K562 (cell line): Measurements from ENCODE around the gene HBB. TPM values are rescaled to one million over a fixed set of nuclear protein-coding genes. Genes with fewer than 3 reads are reported as not detected.

ENCODE experiments used
- ATAC-seq: fragments of 200-7000 bp; cut with Tn5 transposase; 3 replicates; pipeline ENCODE4 v1.9.1; 2020; ENCODE audit warnings: moderate library complexity
- BruUV-seq: library from RNA; stranded (reverse); fragments of 400-500 nt; replicated peaks from 2 replicates; lab custom pipeline; 2021; lab: Mats Ljungman, UMichigan
- CTCF ChIA-PET: fragments of 300-600 bp; formaldehyde crosslinking; extraction: SDS; loops from one replicate; lab custom pipeline; 2021; ENCODE audit warnings: low intra/inter-chr PET ratio; lab: Yijun Ruan, JAX
- POLR2A ChIA-PET: fragments of 300-600, 350-650 bp; sonication (Branson Sonifier 250); formaldehyde crosslinking; extraction: SDS; loops from one replicate; lab custom pipeline; 2021; ENCODE audit warnings: antibody characterized with exemption, inconsistent platforms; lab: Yijun Ruan, JAX
- DNase-seq, 4 experiments: peaks; one replicate each; pipeline versions ENCODE4 v3.0.0 to v3.0.0-alpha.2; 2011 to 2018; ENCODE audit warnings: low spot score in 3 of 4, mixed read lengths in 3 of 4; ENCODE audit errors: extremely low read depth in 1 of 4
- FAIRE-seq: peaks from 2 replicates; lab custom pipeline; 2011; peaks lifted over from hg19 to GRCh38; lab: Jason Lieb, UNC
- H2AFZ ChIP-seq: 2 replicates; pipeline ENCODE4 v1.6.0; 2011; ENCODE audit warnings: low read depth, low read length, control low read depth, inconsistent platforms
- H3K27ac ChIP-seq: fragments of 200-600 bp; 3 replicates; pipeline ENCODE4 v1.8.0; 2011; ENCODE audit warnings: low read depth, mild to moderate bottlenecking, control low read depth, inconsistent platforms, low read length, moderate library complexity, mixed read lengths; ENCODE audit errors: extremely low read depth
- H3K27me3 ChIP-seq, 2 experiments: fragments of 300-600 bp in 1 of 2; 2 replicates in 1 of 2; 3 replicates in 1 of 2; pipeline versions ENCODE4 v1.6.0 to v1.8.0; 2011; ENCODE audit warnings: inconsistent platforms in 2 of 2, low read length in 2 of 2, mild to moderate bottlenecking in 1 of 2, mixed read lengths in 1 of 2, moderate library complexity in 1 of 2; ENCODE audit not compliant: control insufficient read depth in 2 of 2, insufficient read depth in 2 of 2
- H3K36me3 ChIP-seq: fragments of 300-600 bp; 3 replicates; pipeline ENCODE4 v1.8.0; 2011; ENCODE audit warnings: mild to moderate bottlenecking, low read length, inconsistent platforms; ENCODE audit not compliant: control insufficient read depth, insufficient read depth
- H3K4me1 ChIP-seq, 2 experiments: fragments of 200-600 bp in 1 of 2; replicated peaks in 1 of 2; 2 replicates in 1 of 2; 3 replicates in 1 of 2; pipeline versions ENCODE4 v1.5.1 to v1.8.0; 2011; ENCODE audit warnings: inconsistent platforms in 2 of 2, low read length in 2 of 2, mild to moderate bottlenecking in 1 of 2, mixed read lengths in 1 of 2, moderate library complexity in 1 of 2; ENCODE audit not compliant: control insufficient read depth in 2 of 2, insufficient read depth in 2 of 2
- H3K4me2 ChIP-seq: 2 replicates; pipeline ENCODE4 v1.6.1; 2011; ENCODE audit warnings: low read length, control low read depth, inconsistent platforms, mixed read lengths; ENCODE audit not compliant: insufficient read depth
- H3K4me3 ChIP-seq: fragments of 200-600 bp; sonication (generic), shearing (Covaris generic); 2 replicates; pipeline ENCODE4 v1.5.1; 2016; ENCODE audit warnings: control low read depth, inconsistent platforms
- H3K79me2 ChIP-seq: fragments of 200-600 bp; 3 replicates; pipeline ENCODE4 v1.8.0; 2011; ENCODE audit warnings: low read length, inconsistent platforms; ENCODE audit not compliant: control insufficient read depth, insufficient read depth
- H3K9ac ChIP-seq, 2 experiments: 2 replicates each; pipeline versions ENCODE4 v1.6.0 to v1.6.1; 2011; ENCODE audit warnings: low read depth in 2 of 2, low read length in 2 of 2, control low read depth in 1 of 2, inconsistent platforms in 1 of 2, mild to moderate bottlenecking in 1 of 2, mixed read lengths in 1 of 2; ENCODE audit not compliant: insufficient read depth in 1 of 2
- H3K9me1 ChIP-seq: one replicate; pipeline ENCODE4 v1.6.0; 2011; ENCODE audit warnings: inconsistent platforms, mild to moderate bottlenecking, low read length, moderate library complexity; ENCODE audit not compliant: control insufficient read depth, insufficient read depth
- H3K9me3 ChIP-seq: replicated peaks from 2 replicates; pipeline ENCODE4 v1.5.1; 2011; ENCODE audit warnings: low read depth, low read length, inconsistent platforms; ENCODE audit not compliant: control insufficient read depth, insufficient read depth
- H4K20me1 ChIP-seq: replicated peaks from 2 replicates; pipeline ENCODE4 v1.6.1; 2011; ENCODE audit warnings: low read length, inconsistent platforms, mixed read lengths; ENCODE audit not compliant: control insufficient read depth, insufficient read depth
- ARID2 ChIP-seq: fragments of 450-650 bp; IDR thresholded peaks from 2 replicates; pipeline ENCODE4 v1.6.1; 2017; ENCODE audit warnings: antibody characterized with exemption, mild to moderate bottlenecking
- CAMTA2 ChIP-seq: fragments of 250-450 bp; sonication (Bioruptor Pico); conservative IDR thresholded peaks from 2 replicates; pipeline ENCODE4 v1.5.1; 2022
- CREM ChIP-seq: IDR thresholded peaks from 2 replicates; pipeline ENCODE4 v1.6.1; 2014; ENCODE audit warnings: antibody characterized with exemption, low read depth
- FOSL1 ChIP-seq: fragments of 200-800 bp; sonication (Bioruptor generic); conservative IDR thresholded peaks from 2 replicates; pipeline ENCODE4 v1.6.1; 2016; ENCODE audit warnings: missing genetic modification characterization, missing compliant biosample characterization
- GTF2A2 ChIP-seq: IDR thresholded peaks from 2 replicates; pipeline ENCODE4 v1.6.1; 2016; ENCODE audit warnings: mild to moderate bottlenecking, missing genetic modification characterization, missing compliant biosample characterization
- KDM2B ChIP-seq: fragments of 250-450 bp; sonication (Bioruptor Pico); IDR thresholded peaks from 2 replicates; pipeline ENCODE4 v1.8.0; 2021; ENCODE audit warnings: mild to moderate bottlenecking, moderate library complexity
- MXI1 ChIP-seq: IDR thresholded peaks from 2 replicates; pipeline ENCODE4 v1.6.1; 2011; ENCODE audit warnings: low read depth, mild to moderate bottlenecking, improper control_type of control experiment, low read length
- POLR2AphosphoS2 ChIP-seq: IDR thresholded peaks from 2 replicates; pipeline ENCODE4 v1.6.1; 2012; ENCODE audit warnings: low read length, improper control_type of control experiment
- PTTG1 ChIP-seq: fragments of 450-650 bp; IDR thresholded peaks from 2 replicates; pipeline ENCODE4 v1.6.1; 2016; ENCODE audit warnings: low read depth, mild to moderate bottlenecking, missing genetic modification characterization, missing compliant biosample characterization
- RCOR1 ChIP-seq, 2 experiments: IDR thresholded peaks; 2 replicates each; pipeline ENCODE4 v1.6.1; 2012; ENCODE audit warnings: low read depth in 2 of 2, low read length in 2 of 2, borderline replicate concordance in 1 of 2, improper control_type of control experiment in 1 of 2
- SOX6 ChIP-seq: fragments of 450-650 bp; IDR thresholded peaks from 2 replicates; pipeline ENCODE4 v1.6.1; 2014; ENCODE audit warnings: mild to moderate bottlenecking
- SRF ChIP-seq, 2 experiments: fragments of 250-450, 450-650 bp in 1 of 2; sonication (Bioruptor Pico) in 1 of 2; sonication (generic) in 1 of 2; formaldehyde crosslinking; IDR thresholded peaks; 2 replicates each; pipeline versions ENCODE4 v1.5.0 to v1.5.1; 2020 to 2022; ENCODE audit warnings: mild to moderate bottlenecking in 1 of 2, missing genetic modification reagents in 1 of 2
- TRIM24 ChIP-seq, 2 experiments: fragments of 450-650 bp; IDR thresholded peaks; 2 replicates each; pipeline ENCODE4 v1.6.1; 2016
- ZFP30 ChIP-seq: fragments of 250-450 bp; sonication (Bioruptor Pico); IDR thresholded peaks from 2 replicates; pipeline ENCODE4 v1.8.0; 2022; ENCODE audit warnings: moderate library complexity, mild to moderate bottlenecking, inconsistent platforms, borderline replicate concordance
- ZNF197 ChIP-seq: fragments of 200-800 bp; sonication (Bioruptor generic); IDR thresholded peaks from 2 replicates; pipeline ENCODE4 v1.6.1; 2016; ENCODE audit warnings: low read depth, missing genetic modification characterization, missing compliant biosample characterization
- ZNF561 ChIP-seq: fragments of 450-650 bp; formaldehyde crosslinking; conservative IDR thresholded peaks from 2 replicates; pipeline ENCODE4 v1.4.0; 2020; ENCODE audit warnings: mild to moderate bottlenecking, moderate library complexity
- ZNF699 ChIP-seq: fragments of 250-450 bp; sonication (Bioruptor Pico); IDR thresholded peaks from 2 replicates; pipeline ENCODE4 v1.8.0; 2021; ENCODE audit warnings: mild to moderate bottlenecking, moderate library complexity; ENCODE audit not compliant: insufficient replicate concordance
- ZNF766 ChIP-seq: fragments of 200-800 bp; sonication (Bioruptor generic); conservative IDR thresholded peaks from 2 replicates; pipeline ENCODE4 v1.6.1; 2016; ENCODE audit warnings: missing genetic modification characterization, missing compliant biosample characterization
- WGBS: fragments of 100-300 bp; shearing (Covaris generic); methylation state at CpG from one replicate; pipeline ENCODE4 v1.1.6; 2016; ENCODE audit warnings: low coverage, mixed read lengths; ENCODE audit not compliant: insufficient coverage; ENCODE audit errors: missing lambda C conversion rate; 5-methylcytosine and 5-hydroxymethylcytosine counted together
- in situ Hi-C: fragments of 300-500 bp; cut with MboI; formaldehyde crosslinking; loops from 4 replicates; pipeline ENCODE4 v1.15.0; 2018; ENCODE audit warnings: inconsistent platforms, mixed read lengths
- intact Hi-C: fragments of 100-400 bp; cut with micrococcal nuclease; formaldehyde crosslinking; loops from 2 replicates; pipeline ENCODE4 v1.14.2; 2022
- polyA plus RNA-seq, 8 experiments: library from polyadenylated mRNA; depleted of rRNA in 4 of 8; stranded (reverse) in 5 of 8; unstranded in 3 of 8; fragments of >200 nt; fragmentation: Nextera tagmentation in 2 of 8; fragmentation: Illumina TruSeq in 1 of 8; extraction: Ambion mirVana in 2 of 8; extraction: Trizol in 1 of 8; gene quantifications; 2 replicates each; pipeline versions ENCODE4 v1.2.1 to v1.2.3, GENCODE V29; 2011 to 2014; ENCODE audit warnings: inconsistent platforms in 1 of 8, missing spikeins in 1 of 8
- total RNA-seq, 7 experiments: library from RNA; depleted of rRNA in 6 of 7; stranded (reverse); fragments of >200 nt in 6 of 7; fragmentation: Illumina TruSeq in 2 of 7; extraction: Trizol in 2 of 7; gene quantifications; 2 replicates each; pipeline versions ENCODE4 v1.2.1 to v1.2.3, GENCODE V29; 2011 to 2021; ENCODE audit warnings: low replicate concordance in 1 of 7
- TF ChIP-seq, protein P1 (sequence below), 2 experiments: fragments of 450-650 bp in 1 of 2; IDR thresholded peaks; 2 replicates each; pipeline ENCODE4 v1.6.1; 2011 to 2017; ENCODE audit warnings: low read depth in 2 of 2, antibody characterized with exemption in 1 of 2, borderline replicate concordance in 1 of 2, low read length in 1 of 2, mild to moderate bottlenecking in 1 of 2, mixed read lengths in 1 of 2; ENCODE audit not compliant: control insufficient read depth in 1 of 2
- TF ChIP-seq, protein P2 (sequence below): fragments of 450-650 bp; formaldehyde crosslinking; IDR thresholded peaks from 2 replicates; pipeline ENCODE4 v1.4.0; 2022; ENCODE audit warnings: mild to moderate bottlenecking, moderate library complexity

The HBB gene
- total and polyA plus RNA-seq, 9 of the 15 experiments (the other 6 are each of a cell fraction or from before 2014, with no cell fraction given), result 0.33 to 3.4 (median 1.2) TPM; not detected in 2

DNA sequence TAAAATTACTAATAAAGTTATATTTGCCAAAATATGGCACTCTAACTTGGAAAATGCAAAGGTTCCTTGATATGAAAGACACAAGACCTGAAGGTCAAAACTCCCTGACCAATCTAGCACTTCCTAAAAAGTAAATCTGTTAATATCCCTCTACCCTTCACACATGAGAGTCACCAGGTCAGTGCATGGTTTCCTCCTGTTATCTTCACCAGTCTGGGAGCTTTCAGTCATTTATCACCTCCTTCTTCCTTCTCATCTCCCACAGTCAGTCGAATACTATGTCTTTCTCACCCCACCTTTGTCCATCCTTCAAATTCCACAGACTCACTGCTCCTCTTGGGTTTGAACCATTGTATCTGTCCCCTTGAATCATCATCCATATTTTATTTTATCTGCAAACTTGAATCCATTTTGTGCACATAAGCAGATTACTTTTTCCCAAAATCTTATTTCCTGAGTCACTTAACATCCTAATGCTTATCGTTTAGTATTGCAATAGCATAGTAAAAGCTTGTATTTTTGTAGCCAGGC, 40.2 kb upstream of the HBB start:
- Histone ChIP-seq H3K27ac (peak overlapping the region; percentile 17; the same call in 2 of the 3 replicates), H3K79me2 (peaks cover 45% of the 10 kb centered on the region), H2AFZ (no peak overlapping the region), H3K36me3 (peaks cover 28% of the 10 kb centered on the region), H3K9me1 (no peaks in the 10 kb centered on the region), H4K20me1 (no peaks in the 10 kb centered on the region), H3K27me3 (no peaks in the 10 kb centered on the region), H3K4me2 (peak overlapping the region; percentile 83), H3K4me3 (no peak overlapping the region), H3K9ac (peak overlapping the region in 1 of 2 experiments; percentile 64; a peak in 1 of 4 replicates), H3K4me1 (peaks cover 1 to 31% of the 10 kb centered on the region in 2 experiments), H3K9me3 (no peaks in the 10 kb centered on the region)
- FAIRE-seq, result peak; percentile 82
- WGBS, result 15% methylated on average over 2 of the region's 2 CpGs
- no TSS peak for BruUV-seq
- in situ Hi-C loops (no loop called here), intact Hi-C loops (no loop called here)
- ChIA-PET CTCF (no interaction called here), POLR2A (interaction anchor here (0.6 to 5.0 kb wide), 9 partner anchors 8 to 137 kb away, joined by 3 to 55 read pairs (median 13); no protein-coding TSS in a partner anchor)
- peak in 2 of 4 experiments; percentile 37 to 72 for DNase-seq
- ATAC-seq, result peak; percentile 60
- TF ChIP-seq ZNF766 (CRISPR knock-in tag), result no peak
- TF ChIP-seq KDM2B (CRISPR knock-in tag), result no peak
- no peak for TF ChIP-seq CREM
- TF ChIP-seq, protein P1, sequence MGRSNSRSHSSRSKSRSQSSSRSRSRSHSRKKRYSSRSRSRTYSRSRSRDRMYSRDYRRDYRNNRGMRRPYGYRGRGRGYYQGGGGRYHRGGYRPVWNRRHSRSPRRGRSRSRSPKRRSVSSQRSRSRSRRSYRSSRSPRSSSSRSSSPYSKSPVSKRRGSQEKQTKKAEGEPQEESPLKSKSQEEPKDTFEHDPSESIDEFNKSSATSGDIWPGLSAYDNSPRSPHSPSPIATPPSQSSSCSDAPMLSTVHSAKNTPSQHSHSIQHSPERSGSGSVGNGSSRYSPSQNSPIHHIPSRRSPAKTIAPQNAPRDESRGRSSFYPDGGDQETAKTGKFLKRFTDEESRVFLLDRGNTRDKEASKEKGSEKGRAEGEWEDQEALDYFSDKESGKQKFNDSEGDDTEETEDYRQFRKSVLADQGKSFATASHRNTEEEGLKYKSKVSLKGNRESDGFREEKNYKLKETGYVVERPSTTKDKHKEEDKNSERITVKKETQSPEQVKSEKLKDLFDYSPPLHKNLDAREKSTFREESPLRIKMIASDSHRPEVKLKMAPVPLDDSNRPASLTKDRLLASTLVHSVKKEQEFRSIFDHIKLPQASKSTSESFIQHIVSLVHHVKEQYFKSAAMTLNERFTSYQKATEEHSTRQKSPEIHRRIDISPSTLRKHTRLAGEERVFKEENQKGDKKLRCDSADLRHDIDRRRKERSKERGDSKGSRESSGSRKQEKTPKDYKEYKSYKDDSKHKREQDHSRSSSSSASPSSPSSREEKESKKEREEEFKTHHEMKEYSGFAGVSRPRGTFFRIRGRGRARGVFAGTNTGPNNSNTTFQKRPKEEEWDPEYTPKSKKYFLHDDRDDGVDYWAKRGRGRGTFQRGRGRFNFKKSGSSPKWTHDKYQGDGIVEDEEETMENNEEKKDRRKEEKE (IDR thresholded peaks at IDR 0.05; ENCODE audit: borderline replicate concordance in 1 of 2, control insufficient read depth in 1 of 2, low read depth in 2 of 2, low read length in 1 of 2), result no peak
- TF ChIP-seq ZNF197 (CRISPR knock-in tag), result no peak
- TF ChIP-seq RCOR1 (IDR thresholded peaks at IDR 0.05; ENCODE audit: borderline replicate concordance in 1 of 2, low read depth in 2 of 2, low read length in 2 of 2), result peak in 1 of 2 experiments; percentile 90; a peak in 2 of 4 replicates
- TF ChIP-seq ARID2, result no peak
- TF ChIP-seq FOSL1 (tag), result peak; percentile 36; the same call in 1 of the 2 replicates
- 0 out of 2 replicates have a peak, but pooled peaks have one; percentile 18 for TF ChIP-seq CAMTA2
- TF ChIP-seq ZNF699 (CRISPR knock-in tag), result no peak
- TF ChIP-seq POLR2AphosphoS2, result peak; percentile 93; the same call in 1 of the 2 replicates
- TF ChIP-seq GTF2A2, result no peak
- no peak for TF ChIP-seq SRF (CRISPR knock-in tag; IDR thresholded peaks at IDR 0.05)
- TF ChIP-seq MXI1, result no peak
- 0 out of 2 replicates have a peak, but pooled peaks have one; percentile 1 for TF ChIP-seq ZFP30 (CRISPR knock-in tag)
- TF ChIP-seq ZNF561 (CRISPR knock-in tag), result no peak
- TF ChIP-seq, protein P2, sequence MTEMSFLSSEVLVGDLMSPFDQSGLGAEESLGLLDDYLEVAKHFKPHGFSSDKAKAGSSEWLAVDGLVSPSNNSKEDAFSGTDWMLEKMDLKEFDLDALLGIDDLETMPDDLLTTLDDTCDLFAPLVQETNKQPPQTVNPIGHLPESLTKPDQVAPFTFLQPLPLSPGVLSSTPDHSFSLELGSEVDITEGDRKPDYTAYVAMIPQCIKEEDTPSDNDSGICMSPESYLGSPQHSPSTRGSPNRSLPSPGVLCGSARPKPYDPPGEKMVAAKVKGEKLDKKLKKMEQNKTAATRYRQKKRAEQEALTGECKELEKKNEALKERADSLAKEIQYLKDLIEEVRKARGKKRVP, result no peak
- TF ChIP-seq PTTG1 (tag), result no peak
- peak; percentile 7; the same call in 1 of the 2 replicates for TF ChIP-seq SOX6
- TF ChIP-seq TRIM24 (IDR thresholded peaks at IDR 0.05), result no peak
